Upper lobe of right lung (tissue), 1 donor: ENCODE results near the gene TBCD. TPM values are rescaled to one million over a fixed set of nuclear protein-coding genes. Genes with fewer than 3 reads are reported as not detected.

Experiments used
- ATAC-seq: fragments of 200-7000 bp; cut with Tn5 transposase; one replicate; pipeline ENCODE4 v1.9.1; 2020; ENCODE audit warnings: mild to moderate bottlenecking, moderate library complexity
- DNase-seq: peaks from one replicate; pipeline ENCODE4 v3.0.0-alpha.2; 2020
- H3K27ac ChIP-seq: fragments of 200-600 bp; one replicate; pipeline ENCODE4 v1.8.0; 2022
- H3K27me3 ChIP-seq: fragments of 200-600 bp; one replicate; pipeline ENCODE4 v1.8.0; 2022; ENCODE audit warnings: mild to moderate bottlenecking
- H3K36me3 ChIP-seq: fragments of 200-600 bp; one replicate; pipeline ENCODE4 v1.8.0; 2022
- H3K4me1 ChIP-seq: fragments of 200-600 bp; one replicate; pipeline ENCODE4 v1.8.0; 2022
- H3K4me3 ChIP-seq: fragments of 200-600 bp; one replicate; pipeline ENCODE4 v1.8.0; 2022; ENCODE audit warnings: mild to moderate bottlenecking
- H3K9me3 ChIP-seq: fragments of 200-600 bp; one replicate; pipeline ENCODE4 v1.8.0; 2022
- CTCF ChIP-seq: fragments of 200-600 bp; IDR thresholded peaks from one replicate; pipeline ENCODE4 v1.8.0; 2022; ENCODE audit warnings: antibody characterized with exemption
- intact Hi-C: fragments of 100-400 bp; cut with DNase I; formaldehyde crosslinking; loops from one replicate; pipeline ENCODE4 v1.11.0; 2022
- total RNA-seq: library from RNA; stranded (reverse); fragmentation: NEBNext Ultra II Directional; extraction: Animal tissue kit (Norgen Biotek cat#: 25700); gene quantifications from one replicate; pipeline ENCODE4 v1.2.1, GENCODE V29; 2021
- donor health status: DM: no; HTN: yes; CAD: no; lungs with severe emphysema.

Gene TBCD
- total RNA-seq, 1 donor from 2014 or later, result 84.5 TPM

- no peaks in the 10 kb centered on the region for H3K27me3 ChIP-seq
- TF ChIP-seq CTCF, result no peak
- H3K9me3 ChIP-seq, result no peaks in the 10 kb centered on the region
- H3K36me3 ChIP-seq, result peaks cover 26% of the 10 kb centered on the region
- DNase-seq (no peak), ATAC-seq (no peak)
- H3K27ac ChIP-seq, result no peak overlapping the region
- H3K4me1 ChIP-seq, result no peaks in the 10 kb centered on the region
- intact Hi-C loops, result no loop called here
- H3K4me3 ChIP-seq, result no peak overlapping the region
These were observed 157.5 kb downstream of the TBCD start for GRCh38 chr17:82909322-82909904.

- Histone ChIP-seq H3K27me3 (no peaks in the 10 kb centered on the region), H3K36me3 (peaks cover 22% of the 10 kb centered on the region), H3K27ac (no peak overlapping the region), H3K4me1 (no peaks in the 10 kb centered on the region), H3K4me3 (no peak overlapping the region), H3K9me3 (no peaks in the 10 kb centered on the region)
- no peak for DNase-seq
- no peak for TF ChIP-seq CTCF
- no peak for ATAC-seq
- intact Hi-C loops, result loop anchor here (10.0 kb wide), 1 partner anchor 125 kb away; no protein-coding TSS in a partner anchor
These were observed 158.2 kb downstream of the TBCD start for GRCh38 chr17:82910041-82910481.

- intact Hi-C loops, result loop anchor here (10.0 kb wide), 1 partner anchor 126 kb away; no protein-coding TSS in a partner anchor
- ATAC-seq, result no peak
- no peak overlapping the region for H3K4me3 ChIP-seq
- H3K9me3 ChIP-seq, result no peaks in the 10 kb centered on the region
- no peak for TF ChIP-seq CTCF
- peaks cover 21% of the 10 kb centered on the region for H3K36me3 ChIP-seq
- no peaks in the 10 kb centered on the region for H3K27me3 ChIP-seq
- DNase-seq, result no peak
- no peaks in the 10 kb centered on the region for H3K4me1 ChIP-seq
- H3K27ac ChIP-seq, result no peak overlapping the region
These were observed 158.9 kb downstream of the TBCD start for GRCh38 chr17:82910770-82911169.

- H3K9me3 ChIP-seq, result no peaks in the 10 kb centered on the region
- intact Hi-C loops, result loop anchor here (10.0 kb wide), 1 partner anchor 127 kb away; no protein-coding TSS in a partner anchor
- peak; percentile 42 for ATAC-seq
- no peak for TF ChIP-seq CTCF
- no peak overlapping the region for H3K27ac ChIP-seq
- no peak overlapping the region for H3K4me3 ChIP-seq
- no peaks in the 10 kb centered on the region for H3K4me1 ChIP-seq
- no peaks in the 10 kb centered on the region for H3K27me3 ChIP-seq
- H3K36me3 ChIP-seq, result peaks cover 11% of the 10 kb centered on the region
- DNase-seq, result no peak
These were observed 160.0 kb downstream of the TBCD start for GRCh38 chr17:82911822-82912221.

GRCh38 chr17:82912484-82913089 is 160.7 kb downstream of the TBCD start:
- ATAC-seq, result no peak
- intact Hi-C loops, result loop anchor here (10.0 kb wide), 1 partner anchor 128 kb away; no protein-coding TSS in a partner anchor
- no peak for DNase-seq

More at GRCh38 chr17:82912484-82913089, 160.7 kb downstream of the TBCD start:
- Histone ChIP-seq H3K4me3 (no peak overlapping the region), H3K4me1 (no peaks in the 10 kb centered on the region), H3K27ac (no peak overlapping the region), H3K27me3 (no peaks in the 10 kb centered on the region), H3K9me3 (no peaks in the 10 kb centered on the region), H3K36me3 (peaks cover 3% of the 10 kb centered on the region)
- TF ChIP-seq CTCF, result no peak
